Erythroblast (primary cell): ENCODE measurements around the gene NLGN1.

Experiments
- DNase-seq, 2 experiments: peaks; one replicate each; lab custom pipeline; 2025; lab: John Stamatoyannopoulos, UW
- GATA1 ChIP-seq: IDR thresholded peaks from 2 replicates; pipeline ENCODE4 v1.6.1; 2011; ENCODE audit warnings: low read depth, mild to moderate bottlenecking, control low read depth, low read length, moderate library complexity
- POLR2A ChIP-seq: IDR thresholded peaks from 2 replicates; pipeline ENCODE4 v1.6.1; 2011; ENCODE audit warnings: mild to moderate bottlenecking, low read length

The NLGN1 gene

DNA sequence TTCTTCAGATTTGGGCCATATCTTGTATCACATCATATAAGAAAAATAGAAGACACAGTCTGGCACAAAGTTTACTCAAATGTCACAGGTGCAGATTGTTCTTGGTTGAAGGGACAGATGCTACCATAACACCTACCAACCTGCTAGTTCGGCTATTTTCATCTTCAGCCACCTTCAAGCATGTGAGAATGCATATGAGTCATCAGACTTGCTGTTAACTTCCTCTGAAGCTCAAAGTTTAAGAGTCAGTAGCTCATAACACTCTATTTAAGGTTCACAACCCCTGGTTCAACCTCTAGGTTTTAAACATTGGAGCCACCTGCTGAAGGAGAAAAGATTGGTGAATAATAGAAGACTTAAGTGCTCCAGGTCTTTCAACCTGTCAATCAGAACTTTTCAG lies 522.8 kb downstream of the NLGN1 start:
- no peak for DNase-seq
- TF ChIP-seq POLR2A (no peak), GATA1 (no peak)

DNA sequence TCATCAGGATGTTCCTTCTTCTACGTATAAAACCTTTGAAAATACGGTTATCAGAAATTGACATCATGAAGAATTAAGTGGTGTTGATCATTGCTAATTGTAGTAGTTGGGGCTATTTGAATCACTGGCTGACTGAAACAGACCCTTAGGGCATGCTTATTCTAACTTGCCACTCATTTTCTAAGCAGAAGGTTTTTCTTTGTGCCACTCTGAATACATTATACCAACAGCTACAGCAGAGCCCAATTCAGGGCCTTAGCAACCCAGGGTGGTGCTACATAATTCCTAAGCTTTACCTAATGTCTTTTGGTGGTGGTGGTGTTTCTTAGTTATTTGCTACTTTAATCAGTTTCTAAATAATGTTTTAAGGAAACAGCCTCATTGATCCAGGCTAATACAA lies 524.2 kb downstream of the NLGN1 start:
- no peak for TF ChIP-seq POLR2A
- no peak for TF ChIP-seq GATA1
- no peak for DNase-seq

DNA sequence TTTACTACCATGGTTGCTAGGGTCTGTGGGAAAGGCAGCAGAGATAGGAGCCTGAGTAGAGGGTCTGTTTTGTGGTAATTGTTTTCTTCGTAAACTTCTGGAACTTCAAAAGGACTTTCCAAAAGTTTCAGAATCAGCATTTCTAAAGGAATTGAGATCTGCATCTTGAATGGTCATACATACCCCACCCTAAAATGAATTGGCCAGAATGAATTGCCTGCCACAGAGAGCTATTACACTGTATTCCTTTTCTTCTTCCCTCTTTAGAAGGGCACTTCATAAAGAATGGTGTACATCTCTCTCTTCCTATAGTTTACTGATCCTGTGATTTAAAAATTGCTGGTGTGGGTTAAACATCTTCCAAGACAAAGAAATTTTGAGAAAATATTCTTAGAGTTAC lies 525.7 kb downstream of the NLGN1 start:
- no peak for DNase-seq

DNA sequence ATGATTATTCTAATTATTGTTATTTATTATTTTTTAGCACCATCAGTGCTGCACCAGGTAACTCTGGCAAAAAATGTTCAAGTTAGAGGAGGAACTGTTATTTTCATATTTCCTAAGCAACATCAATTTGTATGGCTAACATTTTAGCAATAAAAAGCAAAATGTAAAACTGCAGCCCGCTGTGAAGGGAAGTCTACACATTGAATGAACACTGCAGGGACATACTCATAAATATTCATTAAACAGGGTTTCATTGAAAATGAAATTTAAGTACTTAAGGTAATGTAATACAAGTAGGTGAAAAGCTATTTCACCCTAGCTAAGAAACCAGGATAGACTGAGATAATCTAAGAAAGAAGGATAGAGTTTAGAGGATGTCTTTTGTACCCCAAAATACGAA lies 532.7 kb downstream of the NLGN1 start:
- DNase-seq: no peak
- TF ChIP-seq GATA1 (no peak), POLR2A (no peak)

More for the DNA sequence above, 525.7 kb downstream of the NLGN1 start:
- no peak for TF ChIP-seq POLR2A
- TF ChIP-seq GATA1: no peak

DNA sequence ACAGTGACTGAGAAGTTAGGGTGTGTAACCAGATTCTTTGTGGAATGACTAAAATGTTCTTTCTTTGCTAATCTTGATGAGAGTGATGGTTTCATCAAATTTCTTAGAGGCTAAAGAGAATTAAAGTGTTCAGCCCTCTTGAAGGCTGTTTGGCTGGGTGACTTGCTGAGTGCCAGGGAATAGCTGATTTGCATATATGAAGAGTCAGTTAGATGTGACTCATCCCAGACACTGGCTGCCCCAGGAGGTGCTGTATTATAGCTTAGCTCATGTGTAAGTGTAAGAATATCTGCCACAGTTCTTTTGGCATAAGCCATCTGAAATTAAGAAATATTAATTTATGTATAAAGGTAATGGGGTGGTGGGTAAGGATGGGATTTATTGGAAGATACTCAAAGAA lies 535.1 kb downstream of the NLGN1 start:
- peak in 1 of 2 experiments; percentile 8 for DNase-seq
- TF ChIP-seq POLR2A (no peak), GATA1 (no peak)

DNA sequence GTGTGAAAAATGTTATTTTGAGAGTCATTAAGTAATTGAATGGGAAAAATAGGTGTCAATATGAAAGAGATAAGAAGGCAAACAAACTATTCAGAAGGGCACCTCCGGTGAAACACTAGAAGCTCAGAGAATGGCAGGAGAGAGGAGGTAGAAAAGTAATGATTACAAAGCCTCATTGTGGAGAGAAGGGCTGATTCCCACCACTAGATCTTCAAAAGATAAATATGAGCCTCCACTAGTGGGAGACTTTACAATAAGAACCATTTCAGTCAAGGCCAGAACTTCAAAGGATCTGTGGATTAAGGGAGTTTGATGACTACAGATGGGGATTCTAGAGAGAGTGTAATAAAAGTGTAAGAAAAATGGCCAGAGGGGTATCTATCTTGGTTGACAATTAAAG lies 535.6 kb downstream of the NLGN1 start:
- TF ChIP-seq POLR2A (no peak), GATA1 (no peak)

DNA sequence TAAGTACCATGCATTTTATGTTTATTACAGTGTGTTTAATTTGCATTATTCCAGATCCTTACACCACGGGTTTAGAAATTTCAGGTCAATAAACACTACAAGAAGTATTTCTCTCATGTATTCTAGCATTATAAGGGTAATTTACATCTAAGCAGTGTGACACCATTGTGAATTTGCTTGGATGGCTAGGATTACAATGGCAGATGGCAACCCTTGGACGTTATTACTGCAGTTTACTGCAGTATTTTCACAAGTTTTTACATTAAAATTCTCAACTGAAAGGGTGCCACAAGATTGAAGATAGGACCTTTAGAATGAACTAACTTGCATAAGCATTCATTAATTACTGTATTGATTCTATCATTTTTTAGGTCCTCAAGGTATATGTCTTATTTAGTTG lies 538.8 kb downstream of the NLGN1 start:
- no peak for TF ChIP-seq POLR2A
- TF ChIP-seq GATA1: no peak
- no peak for DNase-seq

More for the DNA sequence above, 535.6 kb downstream of the NLGN1 start:
- no peak for DNase-seq

DNA sequence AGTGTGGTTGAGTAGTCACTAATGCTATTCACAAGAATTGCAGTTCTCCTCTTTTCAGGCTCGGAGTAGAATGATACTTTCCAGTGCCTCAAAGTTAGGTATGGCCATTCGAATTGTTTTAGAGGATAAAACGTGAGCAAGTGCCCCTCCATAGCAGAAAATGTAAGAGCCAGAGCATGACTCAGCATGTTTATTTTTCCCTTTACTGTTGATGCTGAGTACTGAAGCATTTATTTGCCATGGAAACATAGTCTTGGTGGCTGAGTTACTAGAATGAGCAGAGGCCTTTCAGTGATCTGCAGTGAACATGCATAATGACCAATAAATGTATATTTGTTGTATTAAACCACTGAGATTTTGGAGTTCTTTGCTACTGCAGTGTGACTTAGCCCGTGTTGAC lies 540.6 kb downstream of the NLGN1 start:
- TF ChIP-seq GATA1: no peak
- no peak for TF ChIP-seq POLR2A
- DNase-seq: peak in 1 of 2 experiments; percentile 16

DNA sequence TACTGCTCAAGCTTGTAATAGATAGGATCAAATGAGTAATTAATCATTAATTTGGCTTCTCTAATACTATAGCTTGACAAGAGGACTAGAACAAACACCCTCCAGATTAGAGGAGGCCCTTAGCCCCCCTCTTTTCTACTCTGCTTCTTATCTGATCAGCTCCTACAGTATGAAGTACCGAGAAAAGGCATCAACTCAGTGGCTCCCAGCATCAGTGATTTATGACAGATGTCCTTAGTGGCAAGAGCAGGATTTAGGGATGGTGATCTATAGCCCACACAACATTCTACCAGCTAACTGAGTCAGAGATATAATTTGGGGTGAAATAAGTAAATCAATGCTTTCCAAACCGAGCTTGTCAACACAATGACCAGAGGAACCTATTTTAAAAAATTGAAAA lies 541.1 kb downstream of the NLGN1 start:
- no peak for DNase-seq
- no peak for TF ChIP-seq POLR2A
- TF ChIP-seq GATA1: no peak

DNA sequence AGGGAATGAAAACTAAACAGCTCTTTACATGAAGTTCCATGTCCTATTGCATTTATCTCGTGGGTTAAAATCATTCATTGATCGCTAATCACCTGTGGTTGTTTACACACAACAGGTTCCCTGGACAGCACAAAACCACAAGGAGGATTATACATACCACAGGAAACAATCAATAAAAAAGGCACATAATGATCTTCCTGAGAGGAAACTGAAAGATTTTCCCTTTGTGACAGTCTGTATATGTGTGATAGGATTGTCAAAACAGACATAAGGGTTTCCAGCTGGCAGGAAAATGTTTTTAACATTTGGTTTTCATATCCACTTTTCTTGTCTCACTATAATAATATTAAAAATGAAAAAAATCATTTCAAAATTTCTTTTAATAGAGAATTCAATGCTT lies 541.8 kb downstream of the NLGN1 start:
- no peak for DNase-seq
- TF ChIP-seq POLR2A: no peak
- TF ChIP-seq GATA1: no peak

DNA sequence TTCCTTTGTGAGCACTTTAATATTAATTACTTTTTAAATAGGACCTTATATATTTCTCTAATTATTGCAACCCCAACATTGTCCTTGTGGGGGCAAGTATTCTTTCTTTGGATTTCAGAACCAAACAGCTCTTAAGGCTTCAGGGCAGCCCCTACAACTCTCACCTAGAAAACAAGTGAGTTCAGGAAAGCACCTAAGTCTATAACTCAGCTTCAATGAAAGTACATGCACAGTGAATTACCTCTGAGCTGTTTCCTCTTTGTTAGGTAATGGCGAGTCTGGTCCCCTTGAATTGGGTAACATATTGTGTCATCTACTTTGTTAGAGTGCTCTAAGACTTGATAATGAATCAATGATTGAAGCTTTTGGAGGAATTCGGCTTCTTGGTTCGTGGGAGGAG lies 545.7 kb downstream of the NLGN1 start:
- TF ChIP-seq POLR2A (no peak), GATA1 (no peak)
- DNase-seq: no peak

DNA sequence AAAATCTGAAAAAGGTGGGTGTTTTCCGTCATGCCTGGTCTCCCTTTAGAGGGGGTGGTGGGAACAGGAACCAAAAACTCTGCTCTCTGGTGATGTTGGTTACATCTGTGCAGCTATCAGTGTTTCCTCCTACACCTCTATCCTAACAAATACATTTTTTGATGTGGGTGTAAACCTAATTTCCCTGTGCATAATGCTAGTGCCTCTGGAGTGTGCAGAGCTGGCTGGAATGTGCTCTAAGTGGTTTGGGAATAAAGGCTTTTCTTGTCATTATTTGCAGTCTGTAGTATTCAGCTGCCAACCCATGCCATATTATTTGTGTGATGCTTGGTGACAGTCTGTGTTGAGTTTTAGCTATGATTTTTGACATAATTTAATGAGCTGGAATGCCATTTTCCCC lies 547.6 kb downstream of the NLGN1 start:
- no peak for DNase-seq
- TF ChIP-seq GATA1: no peak
- TF ChIP-seq POLR2A: no peak

DNA sequence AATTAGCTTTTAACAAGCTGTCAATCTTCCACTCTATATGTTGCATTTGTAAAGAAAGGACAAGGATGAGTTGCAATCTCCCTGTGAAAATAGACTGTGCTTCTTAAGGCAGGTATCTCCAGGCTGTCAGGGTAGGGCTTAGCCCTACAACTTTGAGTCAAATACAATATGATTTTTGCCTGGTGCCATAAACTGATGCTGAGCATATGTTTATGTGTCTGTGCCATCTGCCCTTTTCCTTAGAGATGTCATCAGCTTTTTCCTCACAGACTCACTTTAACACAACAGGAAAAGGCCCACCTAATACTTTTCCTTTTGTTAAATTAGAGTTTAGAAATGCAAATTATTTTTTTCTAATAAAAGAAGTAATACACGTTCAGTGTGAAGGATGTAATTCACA lies 548.3 kb downstream of the NLGN1 start:
- no peak for DNase-seq
- TF ChIP-seq GATA1: no peak
- no peak for TF ChIP-seq POLR2A

DNA sequence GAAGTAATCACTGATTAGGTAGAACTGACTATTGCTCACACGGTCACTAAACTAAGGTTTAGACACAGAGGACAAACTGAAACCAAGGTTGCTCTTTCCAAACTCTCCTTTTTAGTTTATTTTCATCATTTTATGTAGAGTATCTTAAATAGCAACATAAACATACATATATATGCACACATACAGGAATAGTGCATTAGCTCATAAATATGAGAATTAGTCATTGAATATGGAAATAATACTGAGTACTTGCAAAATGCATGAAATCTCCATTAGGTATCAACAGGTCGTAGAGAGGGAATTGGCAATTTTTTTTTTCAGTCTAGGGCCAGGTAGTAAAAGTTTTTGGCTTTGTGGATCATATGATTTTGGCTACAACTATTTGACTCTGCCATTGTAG lies 557.1 kb downstream of the NLGN1 start:
- DNase-seq: no peak
- TF ChIP-seq GATA1 (no peak), POLR2A (no peak)

DNA sequence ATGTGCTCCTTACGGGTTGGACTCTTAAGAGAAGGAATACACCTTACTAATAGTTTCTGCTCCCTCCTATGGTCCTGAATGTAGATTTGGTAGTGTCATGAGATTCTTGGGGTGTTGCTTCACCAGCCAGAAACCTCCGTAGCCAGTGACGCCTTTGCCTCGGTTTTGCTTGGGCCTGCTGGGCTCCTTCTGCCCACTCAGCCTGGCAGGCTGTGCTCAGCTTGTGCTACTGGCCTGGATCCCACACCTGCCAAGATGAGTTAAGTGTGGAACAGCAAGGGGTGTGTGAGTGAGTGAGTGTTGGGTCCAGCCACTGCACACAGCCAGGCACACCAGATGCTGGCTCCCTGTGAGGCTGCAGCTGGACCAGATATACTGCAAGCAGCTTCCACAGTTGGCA lies 560.1 kb downstream of the NLGN1 start:
- no peak for DNase-seq
- no peak for TF ChIP-seq POLR2A
- no peak for TF ChIP-seq GATA1

DNA sequence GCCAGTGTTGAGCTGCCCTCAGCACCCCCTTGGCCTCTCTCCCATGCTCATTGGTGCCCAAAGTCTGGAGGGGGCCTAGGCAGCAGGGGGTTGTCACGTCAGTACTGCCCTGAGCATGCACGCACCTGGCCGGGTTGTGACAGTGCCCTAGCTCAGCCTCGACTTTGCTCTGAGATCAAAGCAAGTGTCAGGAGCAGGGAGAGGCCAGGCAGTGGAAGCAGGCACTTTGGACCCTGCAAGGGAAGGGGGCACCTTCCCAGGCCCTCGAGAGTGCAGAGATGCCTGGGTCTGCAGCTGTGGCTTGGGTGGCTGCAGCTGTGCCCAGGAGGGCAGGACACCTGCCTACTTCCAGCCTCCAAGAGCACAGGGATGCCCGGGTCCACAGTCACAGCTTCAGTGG lies 561.3 kb downstream of the NLGN1 start:
- no peak for DNase-seq
- TF ChIP-seq GATA1: no peak
- no peak for TF ChIP-seq POLR2A
